Pancreas (tissue), 10 donors: ENCODE results near the gene GOPC. TPM values are rescaled to one million over a fixed set of nuclear protein-coding genes. Genes with fewer than 3 reads are reported as not detected.

Experiments
- ATAC-seq, 4 donors: fragments of 200-7000 bp; cut with Tn5 transposase; one replicate each; pipeline versions ENCODE4 v1.8.0 to v1.9.1; 2020; ENCODE audit warnings: mild to moderate bottlenecking in 4 of 4, moderate library complexity in 4 of 4
- DNase-seq, 6 donors: peaks; one replicate each; pipeline ENCODE4 v3.0.0-alpha.2; 2020
- FAIRE-seq: peaks from 2 replicates; lab custom pipeline; 2012; peaks lifted over from hg19 to GRCh38; lab: Jason Lieb, UNC
- H3K27ac ChIP-seq, 4 donors: fragments of 200-600 bp; sonication (generic); 1 replicate in 3 of 4; 2 replicates in 1 of 4; pipeline versions ENCODE4 v1.5.0 to v1.8.0; 2020
- H3K27me3 ChIP-seq, 4 donors: fragments of 200-600 bp; one replicate each; pipeline ENCODE4 v1.8.0; 2021
- H3K36me3 ChIP-seq, 3 donors: fragments of 200-600 bp; sonication (generic) in 1 of 3; one replicate each; pipeline versions ENCODE4 v1.5.0 to v1.8.0; 2020 to 2021
- H3K4me1 ChIP-seq, 3 donors: fragments of 200-600 bp; one replicate each; pipeline ENCODE4 v1.8.0; 2021
- H3K4me3 ChIP-seq, 4 donors: fragments of 200-600 bp; sonication (generic) in 2 of 4; one replicate each; pipeline versions ENCODE4 v1.5.0 to v1.8.0; 2020 to 2021
- H3K9me3 ChIP-seq, 4 donors: fragments of 200-600 bp; one replicate each; pipeline ENCODE4 v1.8.0; 2021
- CTCF ChIP-seq, 4 donors: fragments of 200-600 bp; sonication (generic) in 3 of 4; IDR thresholded peaks; one replicate each; pipeline versions ENCODE4 v1.5.0 to v1.8.0; 2021; ENCODE audit warnings: antibody characterized with exemption in 4 of 4
- WGBS, 2 donors: extraction: QIAGEN DNeasy Blood & Tissue Kit; methylation state at CpG; one replicate each; pipeline ENCODE4 v1.1.7; 2013; 5-methylcytosine and 5-hydroxymethylcytosine counted together
- intact Hi-C, 3 donors: fragments of 100-400 bp; cut with DNase I; formaldehyde crosslinking; loops; one replicate each; pipeline versions ENCODE4 v1.11.1 to v1.14.2; 2022
- polyA plus RNA-seq, 2 donors: library from polyadenylated mRNA; stranded (reverse); fragments of 200-250 nt; gene quantifications; one replicate each; pipeline ENCODE4 v1.2.3, GENCODE V29; 2013
- total RNA-seq, 6 donors: library from RNA; stranded (reverse); fragmentation: NEBNext Ultra II Directional in 4 of 6; extraction: Animal tissue kit (Norgen Biotek cat#: 25700) in 4 of 6; gene quantifications; one replicate each; pipeline versions ENCODE4 v1.2.1 to v1.2.4, GENCODE V29; 2021 to 2023
- donor health status: healthy with polysubstance abuse.
- donor health status: DM: no; HTN: no; CAD: no; lungs with moderate emphysema.
- donor health status: DM: no; HTN: no; CAD: no.
- donor health status: control.
- donor health status: control.
- donor health status: Bipolar disorder and iron deficiency.
- donor health status: DM: yes; HTN: yes; CAD: no.
- donor health status: DM: no; HTN: no; CAD: no.
- donor health status: DM: no; HTN: no; CAD: no.
- donor health status: DM: yes; HTN: yes; CAD: no.

The GOPC gene
- total and polyA plus RNA-seq, 8 donors: 5.1 to 13.9 (median 8.9) TPM

- no peak for DNase-seq
- no peak for TF ChIP-seq CTCF (IDR thresholded peaks at IDR 0.05)
- Histone ChIP-seq H3K27me3 (no peaks in the 10 kb centered on the region), H3K4me1 (peaks cover 0 to 10% (median 0%) of the 10 kb centered on the region in 3 donors), H3K36me3 (no peaks in the 10 kb centered on the region), H3K9me3 (no peaks in the 10 kb centered on the region), H3K27ac (no peak overlapping the region), H3K4me3 (no peak overlapping the region)
- intact Hi-C loops: no loop called here
- ATAC-seq: peak in 2 of 4 donors; percentile 48 to 50
- no peak for FAIRE-seq
- WGBS, 2 donors: 64 to 67% methylated on average over 7 of the region's 7 CpGs
Measured at GRCh38 chr6:117513778-117514365, 88.4 kb downstream of the GOPC start.

- Histone ChIP-seq H3K36me3 (no peaks in the 10 kb centered on the region), H3K27ac (no peak overlapping the region), H3K27me3 (no peaks in the 10 kb centered on the region), H3K4me1 (peaks cover 0 to 10% (median 0%) of the 10 kb centered on the region in 3 donors), H3K4me3 (no peak overlapping the region), H3K9me3 (no peaks in the 10 kb centered on the region)
- intact Hi-C loops: no loop called here
- ATAC-seq: no peak
- DNase-seq: no peak
- TF ChIP-seq CTCF (IDR thresholded peaks at IDR 0.05): no peak
- FAIRE-seq: no peak
- 45 to 74% methylated on average over 2 of the region's 2 CpGs for WGBS, 2 donors
Measured at GRCh38 chr6:117512987-117513573, 89.2 kb downstream of the GOPC start.

- Histone ChIP-seq H3K27me3 (no peaks in the 10 kb centered on the region), H3K4me3 (no peak overlapping the region), H3K9me3 (no peaks in the 10 kb centered on the region), H3K4me1 (peaks cover 0 to 10% (median under 1%) of the 10 kb centered on the region in 3 donors), H3K36me3 (no peaks in the 10 kb centered on the region), H3K27ac (no peak overlapping the region)
- FAIRE-seq (no peak), DNase-seq (no peak), ATAC-seq (no peak)
- WGBS, 2 donors: 79 to 82% methylated on average over 7 of the region's 7 CpGs
- TF ChIP-seq CTCF (IDR thresholded peaks at IDR 0.05): no peak
- intact Hi-C loops: no loop called here
Measured at GRCh38 chr6:117512056-117512828, 90.1 kb downstream of the GOPC start.

Other genes starting within 250 kb of the GOPC start
- under 1 TPM in 5 of 6 donors, not detected in 1; 0.03 to 0.09 (median 0.05) TPM for gene ROS1, start 176.6 kb downstream of the GOPC start, total RNA-seq
- under 1 TPM in 1 of 2 donors, not detected in 1; 0.02 TPM for gene ROS1, start 176.6 kb downstream of the GOPC start, polyA plus RNA-seq
- gene DCBLD1, start 119.8 kb downstream of the GOPC start, total RNA-seq: 10 to 100 TPM in 1 of 6 donors, 1 to 10 TPM in 5; 4.8 to 12.2 (median 6.4) TPM
- gene DCBLD1, start 119.8 kb downstream of the GOPC start, polyA plus RNA-seq: 10 to 100 TPM in 1 of 2 donors, 1 to 10 TPM in 1; 4.8 to 12.8 TPM
- gene NUS1, start 73.0 kb upstream of the GOPC start, total RNA-seq: 10 to 100 TPM; 10.3 to 22.2 (median 18.2) TPM
- 10 to 100 TPM in 1 of 2 donors, 1 to 10 TPM in 1; 9.3 to 13.1 TPM for gene NUS1, start 73.0 kb upstream of the GOPC start, polyA plus RNA-seq